ENCODE data around the gene NF2.

DNA sequence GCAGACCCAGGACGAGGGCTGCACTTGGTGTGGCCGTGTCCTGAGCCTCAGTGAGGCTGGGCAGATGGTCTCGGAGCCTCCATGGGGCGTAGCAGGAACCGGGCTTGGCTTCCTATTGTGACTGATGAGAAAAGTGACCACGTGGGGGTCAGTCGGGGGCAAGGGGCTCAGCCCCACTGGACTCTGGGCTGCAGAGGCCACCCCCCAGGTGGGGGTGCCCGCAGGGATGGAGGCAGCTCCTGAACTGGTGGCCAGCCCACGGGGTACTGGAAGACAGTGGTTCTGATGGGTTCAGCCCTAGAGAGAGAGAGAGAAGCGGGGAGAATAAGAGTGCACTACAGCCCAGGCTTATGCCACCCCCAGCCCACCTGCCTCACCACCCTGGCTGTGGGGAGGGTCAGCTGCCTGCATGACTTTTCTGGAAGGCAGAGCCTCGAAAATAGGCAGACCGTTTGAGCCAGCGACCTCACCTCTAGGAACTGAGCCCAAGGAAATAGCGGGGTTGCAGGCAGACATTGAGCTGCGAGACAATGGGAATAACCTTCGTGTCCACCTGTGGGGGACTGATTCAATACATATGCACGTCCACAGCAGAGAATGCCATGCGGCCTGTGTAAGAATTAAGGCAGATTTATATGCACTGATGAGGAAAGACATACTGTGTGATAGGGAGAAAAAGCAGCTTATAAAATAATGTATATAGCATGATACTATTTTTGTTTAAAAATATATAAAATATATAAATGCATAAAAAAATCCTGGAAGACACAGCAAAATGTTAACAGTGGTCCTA, 127.8 kb downstream of the NF2 start:
- TF ChIP-seq, protein P1, sequence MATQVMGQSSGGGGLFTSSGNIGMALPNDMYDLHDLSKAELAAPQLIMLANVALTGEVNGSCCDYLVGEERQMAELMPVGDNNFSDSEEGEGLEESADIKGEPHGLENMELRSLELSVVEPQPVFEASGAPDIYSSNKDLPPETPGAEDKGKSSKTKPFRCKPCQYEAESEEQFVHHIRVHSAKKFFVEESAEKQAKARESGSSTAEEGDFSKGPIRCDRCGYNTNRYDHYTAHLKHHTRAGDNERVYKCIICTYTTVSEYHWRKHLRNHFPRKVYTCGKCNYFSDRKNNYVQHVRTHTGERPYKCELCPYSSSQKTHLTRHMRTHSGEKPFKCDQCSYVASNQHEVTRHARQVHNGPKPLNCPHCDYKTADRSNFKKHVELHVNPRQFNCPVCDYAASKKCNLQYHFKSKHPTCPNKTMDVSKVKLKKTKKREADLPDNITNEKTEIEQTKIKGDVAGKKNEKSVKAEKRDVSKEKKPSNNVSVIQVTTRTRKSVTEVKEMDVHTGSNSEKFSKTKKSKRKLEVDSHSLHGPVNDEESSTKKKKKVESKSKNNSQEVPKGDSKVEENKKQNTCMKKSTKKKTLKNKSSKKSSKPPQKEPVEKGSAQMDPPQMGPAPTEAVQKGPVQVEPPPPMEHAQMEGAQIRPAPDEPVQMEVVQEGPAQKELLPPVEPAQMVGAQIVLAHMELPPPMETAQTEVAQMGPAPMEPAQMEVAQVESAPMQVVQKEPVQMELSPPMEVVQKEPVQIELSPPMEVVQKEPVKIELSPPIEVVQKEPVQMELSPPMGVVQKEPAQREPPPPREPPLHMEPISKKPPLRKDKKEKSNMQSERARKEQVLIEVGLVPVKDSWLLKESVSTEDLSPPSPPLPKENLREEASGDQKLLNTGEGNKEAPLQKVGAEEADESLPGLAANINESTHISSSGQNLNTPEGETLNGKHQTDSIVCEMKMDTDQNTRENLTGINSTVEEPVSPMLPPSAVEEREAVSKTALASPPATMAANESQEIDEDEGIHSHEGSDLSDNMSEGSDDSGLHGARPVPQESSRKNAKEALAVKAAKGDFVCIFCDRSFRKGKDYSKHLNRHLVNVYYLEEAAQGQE (IDR thresholded peaks at IDR 0.05; ENCODE audit: insufficient read depth in 1 of 2, low read depth in 2 of 2, low read length in 1 of 2) = no peak
- TF ChIP-seq, protein P2, sequence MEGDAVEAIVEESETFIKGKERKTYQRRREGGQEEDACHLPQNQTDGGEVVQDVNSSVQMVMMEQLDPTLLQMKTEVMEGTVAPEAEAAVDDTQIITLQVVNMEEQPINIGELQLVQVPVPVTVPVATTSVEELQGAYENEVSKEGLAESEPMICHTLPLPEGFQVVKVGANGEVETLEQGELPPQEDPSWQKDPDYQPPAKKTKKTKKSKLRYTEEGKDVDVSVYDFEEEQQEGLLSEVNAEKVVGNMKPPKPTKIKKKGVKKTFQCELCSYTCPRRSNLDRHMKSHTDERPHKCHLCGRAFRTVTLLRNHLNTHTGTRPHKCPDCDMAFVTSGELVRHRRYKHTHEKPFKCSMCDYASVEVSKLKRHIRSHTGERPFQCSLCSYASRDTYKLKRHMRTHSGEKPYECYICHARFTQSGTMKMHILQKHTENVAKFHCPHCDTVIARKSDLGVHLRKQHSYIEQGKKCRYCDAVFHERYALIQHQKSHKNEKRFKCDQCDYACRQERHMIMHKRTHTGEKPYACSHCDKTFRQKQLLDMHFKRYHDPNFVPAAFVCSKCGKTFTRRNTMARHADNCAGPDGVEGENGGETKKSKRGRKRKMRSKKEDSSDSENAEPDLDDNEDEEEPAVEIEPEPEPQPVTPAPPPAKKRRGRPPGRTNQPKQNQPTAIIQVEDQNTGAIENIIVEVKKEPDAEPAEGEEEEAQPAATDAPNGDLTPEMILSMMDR (IDR thresholded peaks at IDR 0.05) = no peak
